H1 (cell line): Measurements from ENCODE around the gene IRS1. TPM values are rescaled to one million over a fixed set of nuclear protein-coding genes. Genes with fewer than 3 reads are reported as not detected.

ENCODE experiments used
- CTCF ChIA-PET: fragments of 300-600 bp; sonication (Branson Sonifier 250); formaldehyde crosslinking; loops from one replicate; lab custom pipeline; 2021; ENCODE audit not compliant: partially characterized antibody; lab: Charles Lee
- POLR2A ChIA-PET: fragments of 300-600 bp; sonication (Branson Sonifier 250); formaldehyde crosslinking; loops from one replicate; lab custom pipeline; 2021; ENCODE audit warnings: inconsistent platforms; ENCODE audit not compliant: partially characterized antibody; lab: Charles Lee
- DNase-seq, 2 experiments: peaks; one replicate each; pipeline versions ENCODE4 v3.0.0 to v3.0.0-alpha.2; 2010 to 2022; ENCODE audit warnings: low spot score in 2 of 2, low read depth in 1 of 2, mixed read lengths in 1 of 2
- FAIRE-seq: peaks from 2 replicates; lab custom pipeline; 2011; peaks lifted over from hg19 to GRCh38; lab: Jason Lieb, UNC
- H2AFZ ChIP-seq: 2 replicates; pipeline ENCODE4 v1.8.1; 2012; ENCODE audit warnings: low read length, inconsistent platforms
- H2AK5ac ChIP-seq: 2 replicates; pipeline ENCODE4 v1.6.1; 2013; ENCODE audit warnings: low read depth, low read length
- H2BK120ac ChIP-seq: replicated peaks from 2 replicates; pipeline ENCODE3; 2013; ENCODE audit warnings: low read depth, low read length, inconsistent platforms
- H2BK12ac ChIP-seq: 2 replicates; pipeline ENCODE4 v1.6.1; 2013; ENCODE audit warnings: low read depth, low read length
- H2BK15ac ChIP-seq: 2 replicates; pipeline ENCODE4 v1.6.1; 2013; ENCODE audit warnings: low read length
- H2BK20ac ChIP-seq: 2 replicates; pipeline ENCODE4 v1.6.1; 2013; ENCODE audit warnings: low read length
- H2BK5ac ChIP-seq: 2 replicates; pipeline ENCODE4 v1.6.1; 2013; ENCODE audit warnings: low read depth, low read length
- H3K14ac ChIP-seq: 2 replicates; pipeline ENCODE4 v1.6.1; 2013; ENCODE audit warnings: inconsistent platforms; ENCODE audit not compliant: insufficient read length
- H3K18ac ChIP-seq: 2 replicates; pipeline ENCODE4 v1.6.1; 2013; ENCODE audit warnings: low read length; ENCODE audit errors: extremely low read depth
- H3K23ac ChIP-seq: 2 replicates; pipeline ENCODE4 v1.6.1; 2013; ENCODE audit warnings: inconsistent platforms; ENCODE audit not compliant: insufficient read length
- H3K23me2 ChIP-seq: 2 replicates; pipeline ENCODE4 v1.6.1; 2013; ENCODE audit warnings: low read depth, low read length
- H3K27ac ChIP-seq: 2 replicates; pipeline ENCODE4 v1.6.1; 2011; ENCODE audit warnings: low read depth, low read length, inconsistent platforms
- H3K27me3 ChIP-seq, 4 experiments: replicated peaks in 1 of 4; 1 replicate in 1 of 4; 2 replicates in 3 of 4; pipeline versions ENCODE4 v1.6.1 to v1.8.1; 2011 to 2013; ENCODE audit warnings: low read length in 3 of 4, mild to moderate bottlenecking in 3 of 4, inconsistent platforms in 2 of 4, mixed read lengths in 2 of 4, moderate library complexity in 1 of 4; ENCODE audit not compliant: control insufficient read depth in 3 of 4, insufficient read depth in 3 of 4; ENCODE audit errors: extremely low read depth in 1 of 4
- H3K36me3 ChIP-seq, 4 experiments: 2 replicates each; pipeline versions ENCODE4 v1.6.1 to v1.8.1; 2011 to 2013; ENCODE audit warnings: mild to moderate bottlenecking in 4 of 4, low read length in 3 of 4, moderate library complexity in 2 of 4, control low read depth in 1 of 4, inconsistent platforms in 1 of 4; ENCODE audit not compliant: insufficient read depth in 4 of 4, control insufficient read depth in 2 of 4
- H3K4ac ChIP-seq: replicated peaks from 2 replicates; pipeline ENCODE3; 2013; ENCODE audit warnings: low read length, low read depth, mixed read lengths, inconsistent platforms; ENCODE audit not compliant: insufficient read length
- H3K4me1 ChIP-seq, 4 experiments: replicated peaks in 1 of 4; 1 replicate in 1 of 4; 2 replicates in 3 of 4; pipeline versions ENCODE4 v1.6.1 to v1.8.1; 2011 to 2013; ENCODE audit warnings: low read length in 3 of 4, inconsistent platforms in 2 of 4, mixed read lengths in 1 of 4; ENCODE audit not compliant: insufficient read depth in 4 of 4, control insufficient read depth in 3 of 4
- H3K4me2 ChIP-seq, 2 experiments: 2 replicates each; pipeline versions ENCODE4 v1.6.1 to v1.8.1; 2011 to 2013; ENCODE audit warnings: low read depth in 2 of 2, low read length in 2 of 2, control low read depth in 1 of 2, inconsistent platforms in 1 of 2, mild to moderate bottlenecking in 1 of 2; ENCODE audit not compliant: insufficient read depth in 1 of 2
- H3K4me3 ChIP-seq, 4 experiments: fragments of 200-600, 300-600 bp in 1 of 4; sonication (generic), shearing (Covaris generic), sonication (Bioruptor Twin) in 1 of 4; 2 replicates each; pipeline versions ENCODE4 v1.5.1 to v1.8.1; 2011 to 2016; ENCODE audit warnings: low read length in 4 of 4, low read depth in 3 of 4, control low read depth in 2 of 4, inconsistent platforms in 2 of 4, mild to moderate bottlenecking in 2 of 4, mixed read lengths in 1 of 4, moderate library complexity in 1 of 4; ENCODE audit not compliant: insufficient read depth in 2 of 4; ENCODE audit errors: extremely low read depth in 1 of 4
- H3K56ac ChIP-seq: replicated peaks from 2 replicates; pipeline ENCODE3; 2013; ENCODE audit warnings: low read depth, mild to moderate bottlenecking, mixed read lengths, low read length, inconsistent platforms; ENCODE audit not compliant: insufficient read length
- H3K79me1 ChIP-seq: 2 replicates; pipeline ENCODE4 v1.6.1; 2013; ENCODE audit warnings: low read depth, low read length, control low read depth
- H3K79me2 ChIP-seq, 2 experiments: 2 replicates each; pipeline versions ENCODE4 v1.6.1 to v1.8.1; 2012 to 2013; ENCODE audit warnings: low read length in 2 of 2, mild to moderate bottlenecking in 2 of 2, inconsistent platforms in 1 of 2; ENCODE audit not compliant: insufficient read depth in 2 of 2, control insufficient read depth in 1 of 2
- H3K9ac ChIP-seq, 4 experiments: replicated peaks in 1 of 4; 1 replicate in 1 of 4; 2 replicates in 3 of 4; pipeline versions ENCODE4 v1.6.1 to v1.8.1; 2011 to 2013; ENCODE audit warnings: low read depth in 3 of 4, low read length in 3 of 4, control low read depth in 2 of 4, mild to moderate bottlenecking in 2 of 4, moderate library complexity in 2 of 4, inconsistent platforms in 1 of 4; ENCODE audit errors: extremely low read depth in 1 of 4
- H3K9me3 ChIP-seq, 2 experiments: 2 replicates each; pipeline versions ENCODE4 v1.6.1 to v1.8.1; 2012 to 2013; ENCODE audit warnings: mild to moderate bottlenecking in 2 of 2, moderate library complexity in 2 of 2, control low read depth in 1 of 2, inconsistent platforms in 1 of 2, low read depth in 1 of 2, low read length in 1 of 2, mixed read lengths in 1 of 2; ENCODE audit not compliant: insufficient read depth in 2 of 2
- H4K20me1 ChIP-seq, 2 experiments: replicated peaks in 1 of 2; 2 replicates each; pipeline versions ENCODE3 to v1.8.1; 2011 to 2013; ENCODE audit warnings: inconsistent platforms in 2 of 2, low read length in 2 of 2, mild to moderate bottlenecking in 1 of 2; ENCODE audit not compliant: insufficient read depth in 2 of 2, control insufficient read depth in 1 of 2
- H4K5ac ChIP-seq: 2 replicates; pipeline ENCODE4 v1.6.1; 2013; ENCODE audit warnings: low read length, low read depth, mixed read lengths, inconsistent platforms; ENCODE audit not compliant: insufficient read length
- H4K8ac ChIP-seq: 2 replicates; pipeline ENCODE4 v1.8.0; 2013; ENCODE audit warnings: mild to moderate bottlenecking, moderate library complexity, low read length, inconsistent platforms; ENCODE audit not compliant: insufficient read depth; ENCODE audit errors: extremely low read depth
- H4K91ac ChIP-seq: replicated peaks from 2 replicates; pipeline ENCODE3; 2013; ENCODE audit warnings: low read length, mixed read lengths, inconsistent platforms; ENCODE audit not compliant: insufficient read length
- BCL11A ChIP-seq, 2 experiments: IDR thresholded peaks; one replicate each; pipeline ENCODE4 v1.6.1; 2011; ENCODE audit warnings: low read depth in 2 of 2, low read length in 2 of 2, mild to moderate bottlenecking in 2 of 2
- EGR1 ChIP-seq: IDR thresholded peaks from 2 replicates; pipeline ENCODE4 v1.6.1; 2011; ENCODE audit warnings: low read depth, low read length, borderline replicate concordance
- HDAC2 ChIP-seq, 2 experiments: fragments of 300-600 bp in 1 of 2; sonication (generic) in 1 of 2; IDR thresholded peaks; 2 replicates each; pipeline ENCODE4 v1.6.1; 2011 to 2012; ENCODE audit warnings: low read depth in 2 of 2, low read length in 2 of 2, mild to moderate bottlenecking in 2 of 2, moderate library complexity in 2 of 2, borderline replicate concordance in 1 of 2, inconsistent platforms in 1 of 2
- JUN ChIP-seq: IDR thresholded peaks from 2 replicates; pipeline ENCODE4 v1.6.1; 2011; ENCODE audit warnings: low read depth, mild to moderate bottlenecking, improper control_type of control experiment, low read length
- JUND ChIP-seq: IDR thresholded peaks from 2 replicates; pipeline ENCODE4 v1.6.1; 2011; ENCODE audit warnings: mild to moderate bottlenecking, improper control_type of control experiment, low read length
- NANOG ChIP-seq: IDR thresholded peaks from 2 replicates; pipeline ENCODE4 v1.6.1; 2011; ENCODE audit warnings: low read length, low read depth, mild to moderate bottlenecking, inconsistent platforms; ENCODE audit not compliant: insufficient read depth, poor library complexity, severe bottlenecking
- RFX5 ChIP-seq: IDR thresholded peaks from 2 replicates; pipeline ENCODE4 v1.6.1; 2011; ENCODE audit warnings: low read depth, low read length, improper control_type of control experiment, borderline replicate concordance
- TAF1 ChIP-seq: IDR thresholded peaks from 2 replicates; pipeline ENCODE4 v1.6.1; 2011; ENCODE audit warnings: mild to moderate bottlenecking, low read depth, low read length
- TAF7 ChIP-seq: optimal IDR thresholded peaks from 2 replicates; pipeline ENCODE3; 2011; ENCODE audit warnings: low read depth, mild to moderate bottlenecking, inconsistent platforms, low read length, moderate library complexity, borderline replicate concordance
- WGBS, 2 experiments: shearing (Covaris generic) in 1 of 2; methylation state at CpG; one replicate each; pipeline versions ENCODE4 v1.1.6 to v1.1.7; 2013 to 2015; ENCODE audit warnings: low lambda C conversion rate in 2 of 2, mixed read lengths in 2 of 2, inconsistent platforms in 1 of 2, low coverage in 1 of 2, missing lambda C conversion rate in 1 of 2; ENCODE audit not compliant: insufficient replicate concordance in 2 of 2, insufficient coverage in 1 of 2, insufficient read length in 1 of 2; ENCODE audit errors: extremely low coverage in 1 of 2, missing lambda C conversion rate in 1 of 2; 5-methylcytosine and 5-hydroxymethylcytosine counted together
- polyA plus RNA-seq, 7 experiments: library from polyadenylated mRNA; depleted of rRNA in 3 of 7; stranded (reverse) in 5 of 7; unstranded in 2 of 7; fragments of >200 nt in 5 of 7; fragments of 200-250 nt in 2 of 7; gene quantifications; 1 replicate in 5 of 7; 2 replicates in 1 of 7; 4 replicates in 1 of 7; pipeline versions ENCODE4 v1.2.1 to v1.2.3, GENCODE V29; 2011 to 2013; ENCODE audit warnings: missing spikeins in 2 of 7, mixed read lengths in 2 of 7
- total RNA-seq: library from RNA; stranded (reverse); fragmentation: NEBNext Ultra II Directional; extraction: Animal tissue kit (Norgen Biotek cat#: 25700); gene quantifications from 2 replicates; pipeline ENCODE4 v1.2.1, GENCODE V29; 2021
- TF ChIP-seq, protein P1 (sequence below): IDR thresholded peaks from 2 replicates; pipeline ENCODE4 v1.6.1; 2011; ENCODE audit warnings: low read length, improper control_type of control experiment
- TF ChIP-seq, protein P2 (sequence below): IDR thresholded peaks from 2 replicates; pipeline ENCODE4 v1.6.1; 2012; ENCODE audit warnings: inconsistent platforms

Gene IRS1
- total and polyA plus RNA-seq, 2 of the 8 experiments (the other 6 are each of a cell fraction or from before 2014, with no cell fraction given) = 9.1 to 26.9 TPM

DNA sequence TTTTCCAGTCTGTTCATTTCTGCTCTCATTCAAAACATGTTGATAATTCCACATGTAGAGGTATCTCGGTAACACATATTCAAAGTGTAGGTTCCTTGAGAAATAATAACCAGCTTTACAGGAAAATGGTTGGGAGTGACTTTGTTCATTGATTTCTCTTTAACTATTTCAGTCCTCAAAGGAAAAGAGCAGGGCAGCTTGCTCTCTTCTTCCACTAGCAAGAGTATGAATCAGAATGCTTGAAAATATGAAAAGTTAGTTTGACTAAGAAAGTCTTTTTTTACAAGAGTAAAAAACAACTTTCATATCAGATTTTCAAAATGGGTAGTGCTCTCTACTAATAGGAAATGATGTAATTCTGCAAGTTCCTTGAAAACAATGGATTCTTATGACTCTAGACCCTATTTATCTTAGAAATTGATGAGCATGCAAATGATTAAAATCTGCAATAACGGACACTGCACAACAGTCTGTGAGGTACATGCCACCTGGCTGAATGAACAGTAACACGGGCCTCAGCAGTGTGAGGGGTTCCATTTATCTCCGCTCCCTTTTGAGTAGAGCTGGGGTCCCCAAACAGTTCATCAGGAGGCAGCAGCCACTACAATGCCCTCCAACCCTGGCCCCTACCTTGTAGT, 65.6 kb downstream of the IRS1 start:
- Histone ChIP-seq H3K23ac (no peak overlapping the region), H2BK20ac (no peak overlapping the region), H2AK5ac (no peak overlapping the region), H4K5ac (no peak overlapping the region), H4K91ac (no peak overlapping the region), H2BK5ac (no peak overlapping the region), H3K27me3 (no peaks in the 10 kb centered on the region), H2AFZ (no peak overlapping the region), H2BK15ac (no peak overlapping the region), H4K8ac (no peak overlapping the region), H3K18ac (no peak overlapping the region), H3K4me2 (no peak overlapping the region), H3K56ac (no peak overlapping the region), H3K4me3 (no peak overlapping the region), H3K14ac (no peak overlapping the region), H2BK120ac (no peak overlapping the region), H3K23me2 (no peaks in the 10 kb centered on the region; the same call in 1 of the 2 replicates), H2BK12ac (no peak overlapping the region), H4K20me1 (no peaks in the 10 kb centered on the region), H3K79me2 (peaks cover 0 to 3% of the 10 kb centered on the region in 2 experiments; a peak in 2 of 4 replicates), H3K36me3 (no peaks in the 10 kb centered on the region; a peak in 1 of 8 replicates), H3K79me1 (no peaks in the 10 kb centered on the region), H3K9me3 (no peaks in the 10 kb centered on the region), H3K9ac (no peak overlapping the region), H3K4ac (no peak overlapping the region), H3K27ac (no peak overlapping the region), H3K4me1 (peaks cover 0 to 4% (median 2%) of the 10 kb centered on the region in 4 experiments; a peak in 4 of 7 replicates)
- DNase-seq (no peak), FAIRE-seq (no peak)
- ChIA-PET POLR2A (no interaction called here), CTCF (interaction anchor here (0.8 to 1.5 kb wide), 4 partner anchors 8 to 518 kb away, joined by 3 to 4 read pairs (median 4); no protein-coding TSS in a partner anchor)
- 80% methylated on average over 4 of the region's 4 CpGs; no CpG with 5 or more reads in 1 of the 2 experiments for WGBS, 2 experiments
- TF ChIP-seq BCL11A (IDR thresholded peaks at IDR 0.05; ENCODE audit: low read depth in 2 of 2, low read length in 2 of 2) (no peak), NANOG (no peak), HDAC2 (IDR thresholded peaks at IDR 0.05; ENCODE audit: borderline replicate concordance in 1 of 2, low read depth in 2 of 2, low read length in 2 of 2) (no peak), TAF1 (no peak), JUND (no peak), JUN (no peak), EGR1 (no peak), RFX5 (no peak), TAF7 (no peak)
- TF ChIP-seq, protein P1, sequence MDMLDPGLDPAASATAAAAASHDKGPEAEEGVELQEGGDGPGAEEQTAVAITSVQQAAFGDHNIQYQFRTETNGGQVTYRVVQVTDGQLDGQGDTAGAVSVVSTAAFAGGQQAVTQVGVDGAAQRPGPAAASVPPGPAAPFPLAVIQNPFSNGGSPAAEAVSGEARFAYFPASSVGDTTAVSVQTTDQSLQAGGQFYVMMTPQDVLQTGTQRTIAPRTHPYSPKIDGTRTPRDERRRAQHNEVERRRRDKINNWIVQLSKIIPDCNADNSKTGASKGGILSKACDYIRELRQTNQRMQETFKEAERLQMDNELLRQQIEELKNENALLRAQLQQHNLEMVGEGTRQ = no peak
- TF ChIP-seq, protein P2, sequence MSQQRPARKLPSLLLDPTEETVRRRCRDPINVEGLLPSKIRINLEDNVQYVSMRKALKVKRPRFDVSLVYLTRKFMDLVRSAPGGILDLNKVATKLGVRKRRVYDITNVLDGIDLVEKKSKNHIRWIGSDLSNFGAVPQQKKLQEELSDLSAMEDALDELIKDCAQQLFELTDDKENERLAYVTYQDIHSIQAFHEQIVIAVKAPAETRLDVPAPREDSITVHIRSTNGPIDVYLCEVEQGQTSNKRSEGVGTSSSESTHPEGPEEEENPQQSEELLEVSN = no peak
